Right atrium auricular region (tissue), 2 donors: Measurements from ENCODE around the gene MED12L. TPM values are rescaled to one million over a fixed set of nuclear protein-coding genes. Genes with fewer than 3 reads are reported as not detected.

Source experiments
- DNase-seq: peaks from one replicate; pipeline ENCODE4 v3.0.0-alpha.2; 2019; ENCODE audit warnings: low spot score
- H3K27ac ChIP-seq, 2 donors: fragments of 200-600 bp; sonication (generic); 1 replicate in 1 of 2; 2 replicates in 1 of 2; pipeline ENCODE4 v1.5.1; 2016 to 2019
- H3K27me3 ChIP-seq, 2 donors: fragments of 200-600 bp; sonication (generic); one replicate each; pipeline versions ENCODE4 v1.5.1 to v1.6.0; 2017 to 2019
- H3K36me3 ChIP-seq: fragments of 200-600 bp; sonication (generic); one replicate; pipeline ENCODE4 v1.5.1; 2016
- H3K4me1 ChIP-seq, 2 donors: fragments of 200-600 bp; sonication (generic); one replicate each; pipeline versions ENCODE4 v1.5.1 to v1.6.0; 2017 to 2019
- H3K4me3 ChIP-seq, 2 donors: fragments of 200-600 bp; sonication (generic); 1 replicate in 1 of 2; 2 replicates in 1 of 2; pipeline ENCODE4 v1.5.1; 2017 to 2019; ENCODE audit warnings: mild to moderate bottlenecking in 1 of 2, moderate library complexity in 1 of 2
- H3K9me3 ChIP-seq, 2 donors: fragments of 200-600 bp; sonication (generic); one replicate each; pipeline ENCODE4 v1.5.1; 2019
- total RNA-seq, 2 donors: library from RNA; depleted of rRNA; stranded (reverse); fragments of >200 nt; gene quantifications; one replicate each; pipeline ENCODE4 v1.1.0, GENCODE V29; 2016
- TF ChIP-seq, protein P1 (sequence below), 2 donors: fragments of 200-600 bp; sonication (generic); IDR thresholded peaks; one replicate each; pipeline ENCODE4 v1.5.1; 2019; ENCODE audit warnings: antibody characterized with exemption in 2 of 2

Gene MED12L
- total RNA-seq, 2 donors from 2014 or later = 0.07 to 0.35 TPM

DNA sequence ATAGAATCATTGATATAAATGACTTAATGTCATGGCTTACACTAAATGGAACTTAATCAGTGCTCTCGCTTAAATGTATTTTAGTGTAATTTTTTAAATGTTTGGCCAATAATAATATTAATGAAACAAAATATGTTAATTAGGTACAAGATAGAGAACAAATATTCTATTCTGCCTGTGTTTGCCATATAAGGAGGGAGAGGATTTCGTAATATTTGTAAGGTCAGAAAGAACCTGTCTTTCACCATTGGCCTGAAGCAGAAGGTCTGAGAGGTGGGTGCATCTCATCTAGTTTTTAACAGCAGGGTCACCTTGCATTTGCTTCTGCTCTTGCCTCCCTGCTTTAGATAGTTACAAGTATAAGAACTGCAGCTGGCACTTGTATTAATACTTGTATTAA, 228.7 kb downstream of the MED12L start:
- H3K27ac ChIP-seq = no peak overlapping the region
- DNase-seq = no peak
- H3K36me3 ChIP-seq = no peaks in the 10 kb centered on the region
- no peaks in the 10 kb centered on the region for H3K9me3 ChIP-seq
- no peak overlapping the region for H3K4me3 ChIP-seq
- H3K27me3 ChIP-seq = no peaks in the 10 kb centered on the region
- no peaks in the 10 kb centered on the region for H3K4me1 ChIP-seq
- TF ChIP-seq, protein P1, sequence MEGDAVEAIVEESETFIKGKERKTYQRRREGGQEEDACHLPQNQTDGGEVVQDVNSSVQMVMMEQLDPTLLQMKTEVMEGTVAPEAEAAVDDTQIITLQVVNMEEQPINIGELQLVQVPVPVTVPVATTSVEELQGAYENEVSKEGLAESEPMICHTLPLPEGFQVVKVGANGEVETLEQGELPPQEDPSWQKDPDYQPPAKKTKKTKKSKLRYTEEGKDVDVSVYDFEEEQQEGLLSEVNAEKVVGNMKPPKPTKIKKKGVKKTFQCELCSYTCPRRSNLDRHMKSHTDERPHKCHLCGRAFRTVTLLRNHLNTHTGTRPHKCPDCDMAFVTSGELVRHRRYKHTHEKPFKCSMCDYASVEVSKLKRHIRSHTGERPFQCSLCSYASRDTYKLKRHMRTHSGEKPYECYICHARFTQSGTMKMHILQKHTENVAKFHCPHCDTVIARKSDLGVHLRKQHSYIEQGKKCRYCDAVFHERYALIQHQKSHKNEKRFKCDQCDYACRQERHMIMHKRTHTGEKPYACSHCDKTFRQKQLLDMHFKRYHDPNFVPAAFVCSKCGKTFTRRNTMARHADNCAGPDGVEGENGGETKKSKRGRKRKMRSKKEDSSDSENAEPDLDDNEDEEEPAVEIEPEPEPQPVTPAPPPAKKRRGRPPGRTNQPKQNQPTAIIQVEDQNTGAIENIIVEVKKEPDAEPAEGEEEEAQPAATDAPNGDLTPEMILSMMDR (IDR thresholded peaks at IDR 0.05) = no peak

DNA sequence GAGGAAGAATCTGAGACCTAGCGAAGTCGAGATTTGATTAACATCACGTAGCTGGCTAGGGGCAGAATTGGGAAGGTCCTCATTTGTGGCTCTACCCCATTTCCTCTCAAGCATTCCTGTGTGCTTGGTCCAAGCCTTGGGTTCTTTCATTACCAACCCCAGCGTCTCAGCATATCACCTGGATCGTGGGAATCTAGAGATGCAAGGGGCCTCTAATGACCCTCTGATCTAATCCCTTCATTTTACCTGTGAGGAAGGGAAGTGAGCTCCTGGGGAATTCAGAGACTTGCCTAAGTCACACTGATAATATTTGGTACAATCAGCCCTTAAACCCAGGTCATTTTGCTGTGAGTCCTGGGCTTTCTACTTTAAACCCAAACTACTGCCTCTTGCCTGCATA, 229.1 kb downstream of the MED12L start:
- Histone ChIP-seq H3K27me3 (no peaks in the 10 kb centered on the region), H3K36me3 (no peaks in the 10 kb centered on the region), H3K27ac (no peak overlapping the region), H3K4me1 (no peaks in the 10 kb centered on the region), H3K9me3 (no peaks in the 10 kb centered on the region), H3K4me3 (no peak overlapping the region)
- DNase-seq = no peak
- TF ChIP-seq, protein P1 (IDR thresholded peaks at IDR 0.05) = no peak

DNA sequence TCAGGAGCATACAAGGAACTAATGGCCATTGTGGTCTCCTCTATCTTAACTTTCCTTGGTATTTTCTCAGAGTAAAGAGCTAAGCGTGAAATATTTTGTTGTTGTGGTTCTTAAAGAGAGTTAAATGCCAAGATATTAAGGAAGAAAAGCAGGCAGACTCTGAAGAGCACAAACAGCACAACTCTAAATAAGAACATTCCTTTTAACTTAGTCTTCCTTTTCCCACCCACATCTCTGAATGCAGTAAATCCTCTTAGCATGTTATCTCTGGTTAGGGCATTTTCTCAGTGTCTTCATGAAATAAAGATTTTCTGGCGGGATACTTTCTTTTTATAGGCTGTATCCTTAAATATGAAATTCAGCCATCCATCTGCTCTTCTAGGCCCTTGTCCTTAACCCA, 229.7 kb downstream of the MED12L start:
- no peak overlapping the region for H3K27ac ChIP-seq
- H3K27me3 ChIP-seq = no peaks in the 10 kb centered on the region
- H3K9me3 ChIP-seq = no peaks in the 10 kb centered on the region
- TF ChIP-seq, protein P1 (IDR thresholded peaks at IDR 0.05) = no peak
- H3K36me3 ChIP-seq = no peaks in the 10 kb centered on the region
- no peak for DNase-seq
- H3K4me3 ChIP-seq = no peak overlapping the region
- H3K4me1 ChIP-seq = no peaks in the 10 kb centered on the region

DNA sequence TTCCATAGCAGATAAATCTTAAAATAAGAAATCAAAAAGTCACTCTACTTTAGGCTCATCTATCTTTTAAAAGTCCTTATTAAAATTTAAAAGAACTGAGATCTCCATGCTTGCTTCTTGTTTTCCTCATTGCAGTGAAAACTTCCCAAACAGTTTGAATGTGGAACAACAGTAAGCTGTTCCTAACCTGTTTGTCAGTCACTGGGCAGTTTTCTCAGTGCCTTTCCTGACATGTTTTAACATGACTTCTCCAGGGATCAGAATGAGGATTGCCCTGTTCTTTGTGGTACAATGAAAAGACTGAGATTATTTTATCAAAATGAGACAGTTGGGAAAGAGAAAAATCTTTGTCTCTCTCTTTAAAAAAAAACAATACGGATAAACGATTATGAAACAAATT, 230.4 kb downstream of the MED12L start:
- TF ChIP-seq, protein P1 (IDR thresholded peaks at IDR 0.05) = no peak
- Histone ChIP-seq H3K4me1 (no peaks in the 10 kb centered on the region), H3K9me3 (no peaks in the 10 kb centered on the region), H3K27ac (no peak overlapping the region), H3K36me3 (no peaks in the 10 kb centered on the region), H3K27me3 (no peaks in the 10 kb centered on the region), H3K4me3 (no peak overlapping the region)
- no peak for DNase-seq

DNA sequence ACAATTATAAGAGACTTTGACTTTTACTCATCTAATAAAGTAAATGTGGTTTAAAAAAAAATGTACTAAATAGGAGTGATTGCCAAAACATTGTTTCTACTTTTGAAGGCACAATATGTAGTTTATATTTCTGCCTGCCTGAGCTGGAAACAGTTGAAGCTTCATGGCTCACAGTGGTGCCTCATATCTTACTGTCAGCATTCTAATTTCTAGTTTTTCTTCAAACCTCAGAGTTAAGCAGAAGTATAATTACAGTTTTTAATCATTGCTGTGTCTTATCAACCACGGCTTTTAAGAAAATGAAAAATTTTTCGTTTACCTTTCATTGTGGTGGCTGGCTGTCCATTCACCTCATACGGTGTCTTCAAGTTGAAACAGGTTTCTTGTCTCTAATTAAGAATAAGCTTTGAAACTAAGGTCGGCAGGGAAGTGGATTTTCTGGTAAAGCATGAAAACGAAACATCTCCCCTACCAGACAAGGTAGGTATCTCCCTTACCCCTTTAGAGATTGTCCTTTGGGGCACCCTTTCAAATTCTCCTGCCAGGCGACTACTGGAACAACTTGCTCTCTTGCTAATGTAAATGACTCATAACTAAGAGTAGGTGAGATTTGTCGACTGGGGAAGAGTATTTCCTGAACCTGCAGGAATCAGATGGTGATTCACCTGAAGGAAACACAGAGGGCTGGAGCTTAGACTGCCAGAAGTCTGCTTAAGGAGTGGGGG, 231.0 kb downstream of the MED12L start, which contains the start of gene GPR87:
TSS of gene GPR87 (minus strand) at position 554 of the 725 bp plus-strand sequence. CDS start 16,720 bp downstream, outside the sequence.
- TF ChIP-seq, protein P1 (IDR thresholded peaks at IDR 0.05) = no peak
- no peak within 1 kb of the TSS for H3K4me3 ChIP-seq
- no peaks in the 10 kb centered on the region for H3K36me3 ChIP-seq
- DNase-seq = no peak
- H3K27ac ChIP-seq = no peak within 1 kb of the TSS
- H3K27me3 ChIP-seq = no peaks in the 10 kb centered on the region
- H3K4me1 ChIP-seq = no peaks in the 10 kb centered on the region
- H3K9me3 ChIP-seq = no peaks in the 10 kb centered on the region

DNA sequence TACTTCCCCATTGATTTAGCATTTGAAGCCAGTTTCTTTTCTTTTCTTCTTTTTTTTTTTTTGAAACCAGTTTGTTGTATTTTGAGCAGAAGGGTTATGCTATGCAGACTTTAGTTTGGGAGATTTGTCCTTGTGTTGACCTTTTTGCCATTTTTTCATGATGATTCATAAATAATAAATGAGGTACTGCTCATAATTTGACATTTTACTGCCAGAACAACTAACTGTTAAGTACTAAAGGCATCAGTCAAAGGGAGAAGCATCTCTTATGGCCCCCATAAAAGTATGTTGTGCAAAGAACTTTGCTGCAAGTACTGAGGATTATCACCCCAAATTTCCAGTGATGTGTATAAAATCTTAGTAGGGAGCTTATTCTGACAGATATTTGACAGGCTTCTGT, 232.8 kb downstream of the MED12L start:
- H3K4me3 ChIP-seq = no peak overlapping the region
- no peaks in the 10 kb centered on the region for H3K36me3 ChIP-seq
- no peak for DNase-seq
- TF ChIP-seq, protein P1 (IDR thresholded peaks at IDR 0.05) = no peak
- H3K27me3 ChIP-seq = no peaks in the 10 kb centered on the region
- no peaks in the 10 kb centered on the region for H3K9me3 ChIP-seq
- H3K27ac ChIP-seq = no peak overlapping the region
- no peaks in the 10 kb centered on the region for H3K4me1 ChIP-seq
